NCI-H2196 treated with DMSO at 0.1 percent for 48 hours (cell line): ENCODE measurements around the gene ST3GAL4.
A peak's percentile ranks its signal among the peaks of the same experiment; 100 is the strongest.

Source experiments
- DNase-seq: peaks from one replicate; lab custom pipeline; 2025; ENCODE audit not compliant: unreplicated experiment; lab: John Stamatoyannopoulos, UW

ST3GAL4 gene

GRCh38 chr11:126440276-126440675, 84.8 kb downstream of the ST3GAL4 start:
- DNase-seq = no peak

GRCh38 chr11:126440792-126441514, 85.5 kb downstream of the ST3GAL4 start:
- peak; percentile 76 for DNase-seq

DNA sequence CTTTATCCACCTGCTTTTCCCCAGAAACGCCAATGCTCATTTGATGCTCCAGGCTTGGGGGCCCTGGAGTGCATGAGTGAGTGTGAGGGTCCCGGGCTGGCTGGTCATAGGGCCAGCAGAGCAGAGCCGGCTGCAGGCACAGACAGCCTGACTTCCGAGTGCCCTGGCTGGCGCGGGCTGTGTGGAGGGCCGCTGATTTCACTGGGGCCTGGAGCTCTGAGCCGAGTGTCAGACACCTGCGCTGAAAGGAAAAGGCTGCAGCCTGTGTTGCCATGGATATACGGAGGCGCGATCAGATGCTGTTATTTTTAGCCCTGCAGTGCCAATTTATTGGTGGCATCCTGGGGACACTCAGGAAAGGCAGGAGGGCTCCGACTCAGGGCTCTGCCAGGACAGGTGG, 87.6 kb downstream of the ST3GAL4 start:
- no peak for DNase-seq

GRCh38 chr11:126444072-126444471, 88.6 kb downstream of the ST3GAL4 start:
- no peak for DNase-seq

DNA sequence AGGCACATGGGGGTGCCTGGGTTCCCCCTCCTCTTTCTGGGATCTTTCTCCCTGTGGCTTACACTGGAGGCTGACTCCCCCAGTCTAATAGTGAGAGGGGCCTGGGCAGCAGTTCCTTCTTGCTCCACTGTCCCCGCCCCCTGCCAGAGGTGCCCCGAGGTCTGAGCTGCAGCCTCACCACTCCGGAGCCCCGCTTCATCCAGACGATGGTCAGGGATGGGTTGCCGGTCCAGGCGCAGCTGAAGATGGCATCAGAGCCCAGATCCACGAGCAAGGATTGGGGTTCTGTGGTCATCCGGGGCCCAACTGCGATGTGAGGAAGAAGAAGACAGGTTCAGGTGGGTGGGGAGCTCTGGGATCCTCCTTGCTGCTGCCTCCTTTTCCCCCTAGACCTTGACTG, 91.1 kb downstream of the ST3GAL4 start:
- no peak for DNase-seq

GRCh38 chr11:126450198-126450597, 94.7 kb downstream of the ST3GAL4 start:
- DNase-seq = no peak

DNA sequence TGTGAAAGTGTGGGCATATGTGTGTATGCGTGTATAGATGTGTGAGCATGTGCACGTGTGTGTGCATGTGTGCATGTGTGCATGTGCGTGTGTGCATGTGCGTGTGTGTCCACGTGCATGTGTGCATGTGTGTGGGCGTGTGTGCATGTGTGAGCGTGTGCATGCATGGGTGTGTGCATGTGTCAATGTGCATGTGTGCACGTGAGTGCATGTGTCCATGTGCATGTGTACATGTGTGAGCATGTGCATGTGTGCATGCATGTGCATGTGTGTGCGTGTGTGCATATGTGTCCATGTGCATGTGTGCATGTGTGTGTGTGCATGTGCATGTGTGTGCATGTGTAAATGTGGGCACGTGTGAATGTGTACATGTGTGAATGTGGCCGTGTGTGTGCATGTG, 95.3 kb downstream of the ST3GAL4 start:
- DNase-seq = no peak

- DNase-seq = no peak
These were observed 95.8 kb downstream of the ST3GAL4 start for GRCh38 chr11:126451211-126451802.

DNA sequence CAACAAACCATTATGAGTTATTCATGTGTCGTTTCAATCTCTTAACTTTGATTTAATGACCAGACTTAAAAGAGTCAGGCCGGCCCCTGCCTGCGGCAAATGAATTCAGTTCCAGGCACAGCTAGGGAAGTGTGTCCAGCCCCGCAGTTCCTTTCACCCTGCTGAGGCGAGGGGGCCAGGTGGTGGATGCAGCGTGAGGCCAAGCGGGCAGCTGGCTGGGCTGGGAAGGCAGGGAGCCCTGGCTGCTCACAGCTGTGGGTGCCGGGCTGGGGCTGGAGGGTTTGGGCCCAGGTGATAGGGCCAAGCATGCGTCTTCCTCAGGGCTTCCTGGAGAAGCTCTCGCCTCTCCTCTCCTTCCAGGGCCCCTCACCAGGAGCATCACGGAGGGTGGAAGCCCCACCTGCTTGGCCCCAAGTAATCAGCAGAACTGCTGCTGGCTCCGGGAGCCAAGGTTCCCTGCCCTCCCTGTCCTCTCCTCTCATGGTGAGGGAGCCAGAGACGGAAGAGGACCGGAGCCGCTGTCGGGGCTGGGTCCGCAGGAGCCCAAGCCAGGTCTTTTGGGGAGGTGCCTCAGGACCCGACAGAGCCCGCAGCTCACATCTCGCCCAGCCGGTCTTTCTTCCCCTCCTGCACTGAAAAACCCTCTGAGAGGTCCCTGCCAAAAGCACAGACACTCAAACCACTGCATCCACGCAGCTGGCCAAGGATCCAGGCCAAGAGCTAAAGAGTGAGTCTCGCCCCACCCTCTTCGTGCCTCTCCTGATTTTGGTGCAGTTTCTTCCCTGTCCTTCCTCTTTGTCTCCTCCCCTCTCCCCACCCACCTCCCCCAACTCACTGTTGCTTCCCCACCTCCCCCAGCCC, 97.0 kb downstream of the ST3GAL4 start:
- no peak for DNase-seq

- DNase-seq = no peak
These were observed 100.6 kb downstream of the ST3GAL4 start for GRCh38 chr11:126456089-126456488.

GRCh38 chr11:126456783-126457542, 101.5 kb downstream of the ST3GAL4 start:
- DNase-seq = no peak

GRCh38 chr11:126457817-126458216, 102.3 kb downstream of the ST3GAL4 start:
- DNase-seq = no peak

DNA sequence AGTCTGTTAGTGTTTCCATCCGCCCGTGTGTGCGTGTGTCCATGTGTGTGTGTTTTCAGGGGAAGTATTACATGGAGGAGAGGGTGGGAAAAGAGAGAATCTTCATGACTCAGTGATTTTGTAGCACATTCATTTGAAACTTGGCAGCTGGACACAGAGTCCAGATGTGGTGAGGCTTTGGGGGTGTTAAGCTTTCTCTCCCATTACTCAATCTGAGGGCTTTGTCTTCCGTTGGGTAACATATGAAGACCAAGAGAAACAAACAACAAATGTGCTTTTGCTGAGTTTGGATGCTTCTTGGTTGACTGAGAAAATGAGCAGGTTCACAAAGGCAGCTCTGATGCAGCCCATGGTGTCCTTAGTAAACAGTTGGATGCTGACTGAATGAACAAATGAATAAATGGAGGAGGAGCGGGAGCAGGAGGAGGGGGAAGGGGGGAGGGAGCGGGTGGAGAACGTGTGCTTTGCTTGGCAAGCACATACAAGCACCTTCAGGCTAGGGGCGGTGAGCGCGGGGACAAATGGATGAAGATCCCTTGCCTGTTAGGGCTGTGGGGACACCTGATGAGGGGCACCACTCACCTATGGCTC, 104.3 kb downstream of the ST3GAL4 start:
- no peak for DNase-seq

GRCh38 chr11:126460417-126461095, 105.1 kb downstream of the ST3GAL4 start:
- DNase-seq = no peak

DNA sequence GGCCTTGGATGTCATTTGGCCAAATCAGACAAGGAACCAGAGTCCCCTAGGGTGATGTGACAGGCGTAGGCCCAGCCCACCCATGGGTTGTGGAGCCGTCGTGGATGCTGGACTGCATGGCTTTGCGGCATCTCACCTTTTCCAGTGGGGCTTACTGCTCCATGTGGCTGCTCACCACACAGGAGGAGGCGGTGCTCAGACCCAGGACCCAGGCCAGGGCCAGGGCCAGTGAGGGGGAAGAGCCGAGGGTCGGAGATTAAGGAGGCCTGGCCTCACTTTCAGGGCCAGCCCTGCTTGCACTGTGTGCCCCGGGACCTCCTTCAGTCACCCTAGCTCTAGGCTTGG, 105.6 kb downstream of the ST3GAL4 start:
- no peak for DNase-seq

GRCh38 chr11:126461996-126462395, 106.5 kb downstream of the ST3GAL4 start:
- no peak for DNase-seq

DNA sequence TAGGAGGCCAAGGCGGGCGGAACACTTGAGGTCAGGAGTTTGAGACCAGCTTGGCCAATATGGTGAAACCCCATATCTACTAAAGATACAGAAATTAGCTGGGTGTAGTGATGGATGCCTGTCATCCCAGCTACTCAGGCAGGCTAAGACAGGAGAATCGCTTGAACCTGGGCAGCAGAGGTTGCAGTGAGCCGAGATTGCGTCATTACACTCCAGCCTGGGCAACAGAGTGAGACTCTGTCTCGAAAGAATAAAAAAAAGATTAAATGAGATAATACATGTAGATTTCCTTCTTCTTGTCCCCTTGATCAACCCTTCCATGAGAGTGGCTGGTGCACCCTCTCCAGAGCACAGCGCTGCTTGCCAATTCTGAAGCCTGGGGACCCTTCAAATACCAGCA, 106.9 kb downstream of the ST3GAL4 start:
- no peak for DNase-seq
